ENCODE results near the gene DHRSX. TPM values are rescaled to one million over a fixed set of nuclear protein-coding genes. Genes with fewer than 3 reads are reported as not detected.

The DHRSX gene
- polyA plus RNA-seq, 3 donors = 12.9 to 33.2 (median 28.3) TPM

DNA sequence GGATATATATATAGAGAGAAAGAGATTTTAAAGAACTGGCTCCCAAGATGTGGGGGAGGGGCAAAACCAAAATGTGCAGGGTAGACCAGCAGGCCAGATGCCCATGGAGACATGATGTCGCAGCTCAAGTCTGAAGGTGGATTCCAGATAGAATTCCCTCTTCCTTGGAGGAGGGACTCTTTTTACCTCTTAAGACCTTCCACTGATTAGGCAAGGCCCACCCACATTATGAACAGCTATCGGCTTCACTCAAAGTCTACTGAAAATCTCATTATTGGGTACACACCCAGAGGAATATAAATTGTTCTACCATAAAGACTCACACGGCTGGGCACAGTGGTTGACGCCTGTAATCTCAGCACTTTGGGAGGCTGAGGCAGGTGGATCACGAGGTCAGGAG, 59.3 kb downstream of the DHRSX start:
- TF ChIP-seq, protein P1, sequence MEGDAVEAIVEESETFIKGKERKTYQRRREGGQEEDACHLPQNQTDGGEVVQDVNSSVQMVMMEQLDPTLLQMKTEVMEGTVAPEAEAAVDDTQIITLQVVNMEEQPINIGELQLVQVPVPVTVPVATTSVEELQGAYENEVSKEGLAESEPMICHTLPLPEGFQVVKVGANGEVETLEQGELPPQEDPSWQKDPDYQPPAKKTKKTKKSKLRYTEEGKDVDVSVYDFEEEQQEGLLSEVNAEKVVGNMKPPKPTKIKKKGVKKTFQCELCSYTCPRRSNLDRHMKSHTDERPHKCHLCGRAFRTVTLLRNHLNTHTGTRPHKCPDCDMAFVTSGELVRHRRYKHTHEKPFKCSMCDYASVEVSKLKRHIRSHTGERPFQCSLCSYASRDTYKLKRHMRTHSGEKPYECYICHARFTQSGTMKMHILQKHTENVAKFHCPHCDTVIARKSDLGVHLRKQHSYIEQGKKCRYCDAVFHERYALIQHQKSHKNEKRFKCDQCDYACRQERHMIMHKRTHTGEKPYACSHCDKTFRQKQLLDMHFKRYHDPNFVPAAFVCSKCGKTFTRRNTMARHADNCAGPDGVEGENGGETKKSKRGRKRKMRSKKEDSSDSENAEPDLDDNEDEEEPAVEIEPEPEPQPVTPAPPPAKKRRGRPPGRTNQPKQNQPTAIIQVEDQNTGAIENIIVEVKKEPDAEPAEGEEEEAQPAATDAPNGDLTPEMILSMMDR (IDR thresholded peaks at IDR 0.05) = no peak
- no peak for DNase-seq
- H3K79me2 ChIP-seq (ENCODE audit: insufficient read depth, low read length) = peaks cover 5% of the 10 kb centered on the region
- H3K4me1 ChIP-seq (ENCODE audit: control insufficient read depth in 1 of 2, insufficient read depth in 2 of 2, low read length in 2 of 2) = no peaks in the 10 kb centered on the region
- Mint-ChIP-seq H3K4me3 (no peak overlapping the region), H3K4me1 (no peaks in the 10 kb centered on the region), H3K27ac (peak overlapping the region in 1 of 7 donors; percentile 57), H3K27me3 (ENCODE audit: low read depth in 3 of 3) (no peaks in the 10 kb centered on the region), H3K9me3 (peaks cover 0 to 6% (median 3%) of the 10 kb centered on the region in 7 donors), H3K36me3 (peaks cover 21 to 34% of the 10 kb centered on the region in 2 donors)
- H3K9ac ChIP-seq (ENCODE audit: insufficient read depth, low read length, poor library complexity, severe bottlenecking) = no peak overlapping the region
- H3K27ac ChIP-seq (ENCODE audit: low read depth in 1 of 2, low read length in 2 of 2) = no peak overlapping the region
- H4K20me1 ChIP-seq (ENCODE audit: insufficient read depth, low read length) = peaks cover 34% of the 10 kb centered on the region
- no peak overlapping the region for H3K4me3 ChIP-seq (replicated peaks in 1 of 3; ENCODE audit: low read depth in 2 of 3, low read length in 3 of 3)
- H3K4me2 ChIP-seq (replicated peaks; ENCODE audit: extremely low read depth, low read length, poor library complexity, severe bottlenecking) = no peak overlapping the region
- H3K36me3 ChIP-seq (replicated peaks in 1 of 2; ENCODE audit: control insufficient read depth in 1 of 2, insufficient read depth in 2 of 2, low read length in 2 of 2) = peaks cover 5 to 18% of the 10 kb centered on the region in 2 donors
- H3K9me3 ChIP-seq (replicated peaks in 1 of 2; ENCODE audit: control insufficient read depth in 1 of 2, insufficient read depth in 1 of 2, low read length in 2 of 2) = peaks cover 2 to 5% of the 10 kb centered on the region in 2 donors
- WGBS (ENCODE audit: insufficient coverage) = 96% methylated on average over 3 of the region's 5 CpGs
- no peak overlapping the region for H2AFZ ChIP-seq (ENCODE audit: insufficient read depth, low read depth, low read length, poor library complexity, severe bottlenecking)
- H3K27me3 ChIP-seq (ENCODE audit: control insufficient read depth in 2 of 2, insufficient read depth in 2 of 2, low read length in 2 of 2) = no peaks in the 10 kb centered on the region
- intact Hi-C loops (cut with micrococcal nuclease) = no loop called here

DNA sequence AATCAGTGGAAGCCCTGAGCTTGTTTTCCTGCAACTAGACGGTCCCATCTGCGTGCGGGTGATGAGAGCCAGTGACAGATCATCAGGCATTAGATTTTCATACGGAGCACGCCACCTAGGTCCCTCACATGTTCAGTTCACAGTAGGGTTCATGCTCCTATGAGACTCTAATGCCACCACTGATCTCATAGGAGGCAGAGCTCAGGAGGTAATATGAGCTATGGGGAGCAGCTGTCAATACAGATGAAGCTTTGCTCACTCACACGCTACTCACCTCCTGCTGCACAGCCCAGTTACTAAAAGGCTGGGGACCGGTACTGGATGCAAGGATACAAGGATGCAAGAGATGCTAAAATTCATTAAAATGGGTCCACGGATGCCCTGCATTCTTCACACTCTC, 61.2 kb downstream of the DHRSX start:
- Histone ChIP-seq H3K9ac (ENCODE audit: insufficient read depth, low read length, poor library complexity, severe bottlenecking) (no peak overlapping the region), H3K36me3 (replicated peaks in 1 of 2; ENCODE audit: control insufficient read depth in 1 of 2, insufficient read depth in 2 of 2, low read length in 2 of 2) (peaks cover 5 to 25% of the 10 kb centered on the region in 2 donors), H3K27ac (ENCODE audit: low read depth in 1 of 2, low read length in 2 of 2) (no peak overlapping the region), H3K4me1 (ENCODE audit: control insufficient read depth in 1 of 2, insufficient read depth in 2 of 2, low read length in 2 of 2) (no peaks in the 10 kb centered on the region), H3K4me2 (replicated peaks; ENCODE audit: extremely low read depth, low read length, poor library complexity, severe bottlenecking) (no peak overlapping the region), H3K9me3 (replicated peaks in 1 of 2; ENCODE audit: control insufficient read depth in 1 of 2, insufficient read depth in 1 of 2, low read length in 2 of 2) (no peaks in the 10 kb centered on the region), H3K27me3 (ENCODE audit: control insufficient read depth in 2 of 2, insufficient read depth in 2 of 2, low read length in 2 of 2) (no peaks in the 10 kb centered on the region), H3K79me2 (ENCODE audit: insufficient read depth, low read length) (no peaks in the 10 kb centered on the region), H2AFZ (ENCODE audit: insufficient read depth, low read depth, low read length, poor library complexity, severe bottlenecking) (no peak overlapping the region), H4K20me1 (ENCODE audit: insufficient read depth, low read length) (peaks cover 20% of the 10 kb centered on the region), H3K4me3 (replicated peaks in 1 of 3; ENCODE audit: low read depth in 2 of 3, low read length in 3 of 3) (no peak overlapping the region)
- Mint-ChIP-seq H3K4me1 (no peaks in the 10 kb centered on the region), H3K4me3 (no peak overlapping the region), H3K9me3 (peaks cover 0 to 6% (median 0%) of the 10 kb centered on the region in 7 donors), H3K36me3 (peaks cover 25 to 38% of the 10 kb centered on the region in 2 donors), H3K27me3 (ENCODE audit: low read depth in 3 of 3) (no peaks in the 10 kb centered on the region), H3K27ac (no peak overlapping the region)
- WGBS (ENCODE audit: insufficient coverage) = 96% methylated on average over 3 of the region's 8 CpGs
- TF ChIP-seq, protein P1 (IDR thresholded peaks at IDR 0.05) = no peak
- no peak for DNase-seq
- intact Hi-C loops (cut with micrococcal nuclease) = no loop called here

Data from CD14-positive monocyte (primary cell).